Kidney epithelial cell (primary cell): Measurements from ENCODE around the gene ZC3H18. TPM values are rescaled to one million over a fixed set of nuclear protein-coding genes. Genes with fewer than 3 reads are reported as not detected.

ENCODE experiments used
- DNase-seq: peaks from one replicate; pipeline ENCODE4 v3.0.0-alpha.2; 2010; ENCODE audit warnings: low read depth
- H3K27me3 ChIP-seq: 2 replicates; pipeline ENCODE4 v1.6.0; 2011; ENCODE audit warnings: low read length; ENCODE audit not compliant: control insufficient read depth, insufficient read depth
- H3K36me3 ChIP-seq: 2 replicates; pipeline ENCODE4 v1.5.1; 2011; ENCODE audit warnings: low read length; ENCODE audit not compliant: control insufficient read depth, insufficient read depth
- H3K4me3 ChIP-seq: 2 replicates; pipeline ENCODE4 v1.5.1; 2011; ENCODE audit warnings: low read depth, mild to moderate bottlenecking, control low read depth, low read length
- CTCF ChIP-seq: IDR thresholded peaks from 2 replicates; pipeline ENCODE4 v1.5.1; 2011; ENCODE audit warnings: mild to moderate bottlenecking, moderate library complexity, low read length, control low read depth, inconsistent platforms; ENCODE audit not compliant: insufficient read depth, poor library complexity, severe bottlenecking
- total RNA-seq: library from RNA; depleted of rRNA; stranded (reverse); fragments of >200 nt; gene quantifications from 2 replicates; pipeline ENCODE4 v1.2.3, GENCODE V29; 2015

Gene ZC3H18
- total RNA-seq, 1 donor from 2014 or later = 20.2 TPM

- peak overlapping the region; percentile 54 for H3K4me3 ChIP-seq
- DNase-seq = no peak
- H3K27me3 ChIP-seq = no peaks in the 10 kb centered on the region
- no peak for TF ChIP-seq CTCF
- no peaks in the 10 kb centered on the region for H3K36me3 ChIP-seq
These were observed 1.2 kb upstream of the ZC3H18 start for GRCh38 chr16:88568710-88569613.

- Histone ChIP-seq H3K27me3 (no peaks in the 10 kb centered on the region), H3K4me3 (peak overlapping the region; percentile 54), H3K36me3 (no peaks in the 10 kb centered on the region)
- DNase-seq = no peak
- no peak for TF ChIP-seq CTCF
These were observed 604 bp upstream of the ZC3H18 start for GRCh38 chr16:88569614-88569984.

GRCh38 chr16:88570691-88571092 is 489 bp downstream of the ZC3H18 start:
- Histone ChIP-seq H3K4me3 (peak overlapping the region; percentile 92), H3K36me3 (no peaks in the 10 kb centered on the region), H3K27me3 (no peaks in the 10 kb centered on the region)
- DNase-seq = no peak
- TF ChIP-seq CTCF = no peak

- Histone ChIP-seq H3K4me3 (no peak overlapping the region), H3K36me3 (no peaks in the 10 kb centered on the region), H3K27me3 (no peaks in the 10 kb centered on the region)
- TF ChIP-seq CTCF = no peak
- no peak for DNase-seq
These were observed 5.0 kb downstream of the ZC3H18 start for GRCh38 chr16:88575251-88575650.

GRCh38 chr16:88576307-88576706 is 6.1 kb downstream of the ZC3H18 start:
- no peak for TF ChIP-seq CTCF
- Histone ChIP-seq H3K4me3 (no peak overlapping the region), H3K36me3 (no peaks in the 10 kb centered on the region), H3K27me3 (no peaks in the 10 kb centered on the region)
- DNase-seq = no peak

GRCh38 chr16:88577166-88577565 is 7.0 kb downstream of the ZC3H18 start:
- no peaks in the 10 kb centered on the region for H3K27me3 ChIP-seq
- no peak overlapping the region for H3K4me3 ChIP-seq
- no peak for DNase-seq
- no peak for TF ChIP-seq CTCF
- H3K36me3 ChIP-seq = no peaks in the 10 kb centered on the region
